CD4-positive, alpha-beta T cell treated with Interleukin-4 for 4 hours (primary cell): ENCODE measurements around the gene ZFAND4.
"Not testable (repeated sequence)": the region's sequence is repeated elsewhere in the genome, so short reads cannot be mapped to it uniquely, and the experiment has no call there.

ENCODE experiments used
- DNase-seq: peaks from one replicate; pipeline ENCODE4 v3.0.0-alpha.2; 2020

ZFAND4 gene

GRCh38 chr10:45672181-45673073, at the start of gene ZFAND4:
ZFAND4 (minus strand) TSS chr10:45672772; CDS start chr10:45663725, 9,047 bp downstream.
- peak; percentile 94 for DNase-seq

DNA sequence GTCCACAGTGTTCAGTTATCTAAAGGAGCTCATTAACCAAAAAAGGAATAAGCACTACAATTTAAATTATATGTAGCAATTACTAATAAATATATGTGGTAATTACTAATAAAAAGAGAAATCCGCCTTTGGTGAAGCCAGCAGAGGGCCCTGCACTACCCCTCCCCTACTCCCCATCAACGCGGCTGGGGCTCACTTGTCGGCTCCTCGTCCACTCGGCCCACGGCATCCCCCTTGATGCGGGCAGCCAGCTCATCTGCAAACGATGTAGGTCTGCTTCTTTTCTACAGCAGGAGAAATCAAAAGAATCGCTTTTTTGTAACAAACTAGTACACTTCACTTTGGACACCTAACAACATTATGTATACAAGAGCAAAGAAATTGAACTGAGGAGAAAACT, 48.9 kb upstream of the ZFAND4 start:
- DNase-seq = not testable (repeated sequence)

DNA sequence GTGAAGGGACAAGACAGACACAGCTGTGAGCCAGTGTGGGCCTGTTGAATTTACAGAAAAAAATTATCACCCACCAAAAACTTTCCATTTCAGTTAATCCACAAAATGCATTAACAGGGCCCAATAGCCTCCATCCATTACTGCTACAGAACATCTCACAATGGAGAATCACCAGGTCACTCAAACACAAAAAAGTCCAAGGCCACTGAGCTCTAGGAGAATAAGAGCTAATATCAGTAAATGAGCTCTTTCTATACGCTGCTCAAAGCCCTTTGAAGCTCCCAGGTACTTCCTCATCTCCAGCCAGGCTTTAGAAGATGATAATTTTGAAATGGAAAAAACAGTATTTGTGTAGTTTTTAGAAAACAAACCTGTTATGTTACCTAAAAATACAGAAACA, 45.1 kb upstream of the ZFAND4 start:
- DNase-seq = not testable (repeated sequence)

GRCh38 chr10:45717053-45717452, 44.5 kb upstream of the ZFAND4 start:
- DNase-seq = not testable (repeated sequence)

GRCh38 chr10:45711223-45711622, 38.7 kb upstream of the ZFAND4 start:
- not testable (repeated sequence) for DNase-seq

DNA sequence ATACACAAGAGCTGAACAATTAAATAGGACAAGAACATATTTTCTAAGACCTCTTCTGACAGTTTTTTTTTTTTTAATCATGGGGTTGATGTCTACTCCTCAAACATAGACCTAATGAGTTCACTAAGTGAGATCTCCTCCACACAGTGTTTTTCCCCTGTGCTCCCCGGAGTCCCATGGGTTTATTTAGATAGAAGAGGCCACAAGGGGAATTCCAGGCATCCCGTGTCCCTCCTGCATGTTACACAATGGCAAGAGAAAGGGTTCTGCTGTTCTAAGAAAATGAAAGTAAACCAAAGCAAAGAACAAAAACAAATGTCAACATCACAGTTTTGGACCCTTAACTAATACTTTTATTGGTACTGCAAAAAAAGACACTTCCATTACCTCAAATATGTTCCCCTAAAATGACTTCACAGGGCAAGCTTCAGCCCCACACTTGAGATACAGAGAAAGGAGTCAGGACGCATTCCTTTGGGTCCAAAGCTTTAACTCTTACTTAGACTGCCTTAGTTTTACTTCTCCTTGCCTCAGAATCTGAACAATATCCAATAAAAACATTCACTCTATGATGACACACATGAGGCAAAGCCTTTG, 37.7 kb upstream of the ZFAND4 start:
- not testable (repeated sequence) for DNase-seq

DNA sequence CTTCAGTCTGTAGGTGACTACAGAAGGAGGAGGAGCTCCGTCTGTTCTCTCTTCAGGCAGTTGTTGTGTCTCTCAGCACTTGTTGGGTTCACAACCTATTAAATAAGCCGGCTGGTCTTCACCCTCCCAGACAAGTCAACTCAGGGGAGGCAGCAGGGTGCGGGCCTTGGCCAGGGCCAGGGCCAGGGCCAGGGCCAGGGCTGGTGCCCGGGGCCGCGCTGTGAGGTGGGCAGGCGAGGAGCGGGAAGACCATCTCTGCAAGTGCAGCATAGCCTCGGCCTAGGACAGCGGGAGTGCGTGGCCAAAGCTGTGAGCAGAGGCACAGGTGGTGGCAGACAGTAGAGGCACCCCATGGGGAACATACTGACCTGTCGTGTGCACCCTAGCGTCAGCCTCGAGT, 5.9 kb upstream of the ZFAND4 start:
- not testable (repeated sequence) for DNase-seq

DNA sequence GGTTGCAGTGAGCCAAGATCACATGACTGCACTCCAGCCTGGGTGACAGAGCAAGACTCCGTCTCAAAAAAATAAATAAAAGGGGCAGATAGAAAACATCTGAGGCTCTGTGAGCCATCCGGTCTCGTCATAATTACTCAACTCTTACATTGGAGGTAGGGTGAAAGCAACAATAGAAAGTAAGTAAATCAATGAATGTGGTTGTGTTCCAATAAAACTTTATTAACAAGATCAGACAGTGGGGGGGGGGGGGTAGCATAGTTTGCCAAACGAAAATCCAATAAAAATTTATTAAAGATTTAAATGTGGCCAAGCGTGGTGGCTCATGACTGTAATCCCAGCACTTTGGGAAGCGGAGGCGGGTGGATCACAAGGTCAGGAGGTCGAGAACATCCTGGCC, 2.8 kb upstream of the ZFAND4 start:
- DNase-seq = no peak

DNA sequence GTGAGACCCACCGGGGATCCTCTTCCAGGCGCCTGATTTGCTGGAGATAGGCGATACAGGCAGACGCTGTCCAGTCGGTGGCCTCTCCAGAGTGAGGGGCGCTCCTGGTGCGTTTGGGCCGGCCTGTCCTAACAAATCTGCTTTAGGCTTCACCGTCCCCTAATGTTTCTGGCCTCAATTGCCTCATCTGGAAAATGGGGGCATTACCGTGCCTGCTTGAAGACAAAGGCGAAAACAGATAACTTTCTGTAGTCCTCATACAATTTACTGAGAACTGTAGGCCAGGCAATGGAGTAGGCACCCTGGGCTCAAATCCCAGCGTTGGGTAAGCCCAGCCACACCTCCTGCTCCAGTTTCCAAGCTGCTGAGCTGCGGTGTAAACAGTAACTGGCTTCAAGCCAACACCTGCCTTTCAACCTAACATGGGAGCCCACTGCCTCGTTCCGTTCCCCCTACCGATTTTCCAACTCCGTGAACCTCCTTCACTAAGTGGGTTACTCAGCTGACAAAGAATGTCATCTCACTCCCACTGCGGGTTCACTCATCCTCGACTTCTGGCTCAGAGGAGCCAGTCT, 589 bp upstream of the ZFAND4 start:
- DNase-seq = no peak

GRCh38 chr10:45671300-45671699, 1.3 kb downstream of the ZFAND4 start:
- not testable (repeated sequence) for DNase-seq

GRCh38 chr10:45669897-45670296, 2.7 kb downstream of the ZFAND4 start:
- DNase-seq = not testable (repeated sequence)

- no peak for DNase-seq
Observed at GRCh38 chr10:45660876-45661411, 11.6 kb downstream of the ZFAND4 start.

GRCh38 chr10:45657033-45657926, 15.3 kb downstream of the ZFAND4 start:
- DNase-seq = no peak

DNA sequence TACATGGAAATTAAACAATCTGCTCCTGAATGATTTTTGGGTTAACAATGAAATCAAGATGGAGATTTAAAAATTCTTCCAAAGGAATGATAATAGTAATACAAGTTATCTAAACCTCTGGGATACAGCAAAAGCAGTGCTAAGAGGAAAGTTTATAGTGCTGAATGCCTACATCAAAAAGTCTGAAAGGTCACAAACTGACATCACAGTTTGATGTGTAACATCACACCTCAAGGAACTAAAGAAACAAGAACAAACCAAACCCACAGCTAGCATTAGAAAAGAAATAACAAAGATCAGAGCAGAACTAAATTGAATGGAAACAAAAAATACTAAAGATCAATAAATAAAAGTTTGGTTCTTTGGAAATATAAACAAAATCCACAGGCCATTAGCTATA, 17.4 kb downstream of the ZFAND4 start:
- no peak for DNase-seq

- DNase-seq = not testable (repeated sequence)
Observed at GRCh38 chr10:45654753-45655141, 17.8 kb downstream of the ZFAND4 start.

- DNase-seq = no peak
Observed at GRCh38 chr10:45653454-45653853, 19.1 kb downstream of the ZFAND4 start.

GRCh38 chr10:45652511-45652910, 20.1 kb downstream of the ZFAND4 start:
- no peak for DNase-seq

- no peak for DNase-seq
Observed at GRCh38 chr10:45649296-45649695, 23.3 kb downstream of the ZFAND4 start.

- DNase-seq = no peak
Observed at GRCh38 chr10:45647118-45647517, 25.5 kb downstream of the ZFAND4 start.

- DNase-seq = no peak
Observed at GRCh38 chr10:45646384-45647050, 26.1 kb downstream of the ZFAND4 start.

DNA sequence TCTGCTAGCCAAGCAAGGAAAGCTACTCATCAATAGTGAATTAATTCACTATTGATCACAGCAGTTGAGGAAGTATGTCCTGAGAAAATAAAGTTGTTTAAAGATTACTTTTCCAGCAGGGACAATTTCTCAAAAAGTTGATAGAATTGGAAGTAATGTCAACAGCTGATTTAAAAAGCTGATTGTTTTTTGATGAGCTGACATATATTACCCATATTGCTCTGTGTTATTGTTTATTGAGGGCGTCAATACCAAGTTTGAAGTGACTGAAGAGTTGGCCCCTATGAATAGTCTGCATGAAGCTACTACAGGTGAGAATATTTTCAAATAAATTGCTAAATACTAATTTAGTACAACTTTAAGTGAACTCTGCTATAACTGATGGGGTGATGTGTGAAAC, 28.0 kb downstream of the ZFAND4 start:
- DNase-seq = no peak

- no peak for DNase-seq
Observed at GRCh38 chr10:45640941-45641340, 31.6 kb downstream of the ZFAND4 start.
